ENCODE data around the gene TOMM40.

GRCh38 chr19:44879309-44880065 is 11.6 kb upstream of the TOMM40 start:
- no peak for TF ChIP-seq POLR2A (IDR thresholded peaks at IDR 0.05; ENCODE audit: low read depth, low read length)
- TF ChIP-seq POLR2AphosphoS5 (IDR thresholded peaks at IDR 0.05; ENCODE audit: low read depth, low read length), result no peak
- no peak for TF ChIP-seq TAF1 (IDR thresholded peaks at IDR 0.05; ENCODE audit: low read depth, low read length)
- TF ChIP-seq SPI1 (IDR thresholded peaks at IDR 0.05; ENCODE audit: low read depth, low read length), result no peak
- no peak for TF ChIP-seq PAX5 (IDR thresholded peaks at IDR 0.05; ENCODE audit: insufficient read depth, low read length, severe bottlenecking)
- TF ChIP-seq POU2F2 (IDR thresholded peaks at IDR 0.05; ENCODE audit: low read depth, low read length), result no peak

Data from GM12891 (cell line).